AG08395 (cell line): ENCODE results near the gene ST6GAL2.

Experiments used
- DNase-seq: peaks from one replicate; pipeline ENCODE4 v3.0.0; 2012; ENCODE audit warnings: mixed read lengths, low spot score

The ST6GAL2 gene, protein sequence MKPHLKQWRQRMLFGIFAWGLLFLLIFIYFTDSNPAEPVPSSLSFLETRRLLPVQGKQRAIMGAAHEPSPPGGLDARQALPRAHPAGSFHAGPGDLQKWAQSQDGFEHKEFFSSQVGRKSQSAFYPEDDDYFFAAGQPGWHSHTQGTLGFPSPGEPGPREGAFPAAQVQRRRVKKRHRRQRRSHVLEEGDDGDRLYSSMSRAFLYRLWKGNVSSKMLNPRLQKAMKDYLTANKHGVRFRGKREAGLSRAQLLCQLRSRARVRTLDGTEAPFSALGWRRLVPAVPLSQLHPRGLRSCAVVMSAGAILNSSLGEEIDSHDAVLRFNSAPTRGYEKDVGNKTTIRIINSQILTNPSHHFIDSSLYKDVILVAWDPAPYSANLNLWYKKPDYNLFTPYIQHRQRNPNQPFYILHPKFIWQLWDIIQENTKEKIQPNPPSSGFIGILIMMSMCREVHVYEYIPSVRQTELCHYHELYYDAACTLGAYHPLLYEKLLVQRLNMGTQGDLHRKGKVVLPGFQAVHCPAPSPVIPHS

DNA sequence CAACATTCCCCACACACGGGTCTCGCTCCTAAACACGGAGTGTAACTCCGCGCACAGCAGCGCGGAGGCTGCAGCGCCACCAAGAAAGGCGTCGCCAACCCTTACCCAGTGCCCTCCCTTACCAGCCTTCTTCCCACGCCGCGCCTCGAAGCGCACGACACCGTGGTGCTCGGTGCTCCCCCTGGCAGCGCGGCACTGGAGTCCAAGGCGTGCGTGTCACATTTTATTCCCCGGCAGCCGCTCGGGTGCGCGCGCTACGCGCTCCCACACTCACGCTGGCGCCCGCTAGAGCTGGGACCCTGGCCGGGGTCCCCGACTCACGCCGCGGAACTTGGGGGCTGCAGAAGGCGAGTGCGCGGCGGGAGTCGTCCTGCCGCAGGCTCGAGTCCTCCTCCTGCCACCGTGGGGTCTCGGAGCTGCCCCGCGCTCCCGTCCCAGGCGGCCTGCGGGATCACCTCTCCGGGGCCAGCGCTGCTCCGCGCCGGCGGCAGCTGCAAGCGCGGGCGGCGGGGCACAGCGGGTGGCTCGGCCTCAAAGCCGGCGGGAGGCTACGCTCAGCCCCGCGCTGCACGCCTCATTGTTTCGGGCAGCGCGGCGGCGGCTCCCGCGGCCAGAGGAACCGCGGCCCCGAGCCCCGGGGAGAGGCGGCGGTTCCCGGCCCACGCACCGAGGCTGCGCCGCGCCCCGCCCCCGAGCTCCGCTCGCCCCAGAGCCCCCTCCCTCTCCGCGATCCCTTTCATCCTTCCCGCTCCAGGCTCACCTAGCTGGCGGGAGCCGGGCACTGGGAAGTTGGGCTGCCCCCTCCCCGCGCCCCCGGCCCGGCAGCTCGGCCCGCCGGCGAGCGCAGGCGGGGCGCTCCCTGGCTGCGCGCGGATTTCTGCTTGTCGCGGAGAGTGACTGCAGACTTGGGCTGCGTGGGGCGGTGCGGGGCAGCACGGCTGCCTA lies at the start of gene ST6GAL2:
TSS of gene ST6GAL2 (minus strand) at position 197 of the 945 bp plus-strand sequence. CDS start 42,190 bp downstream, outside the sequence.
- no peak for DNase-seq

DNA sequence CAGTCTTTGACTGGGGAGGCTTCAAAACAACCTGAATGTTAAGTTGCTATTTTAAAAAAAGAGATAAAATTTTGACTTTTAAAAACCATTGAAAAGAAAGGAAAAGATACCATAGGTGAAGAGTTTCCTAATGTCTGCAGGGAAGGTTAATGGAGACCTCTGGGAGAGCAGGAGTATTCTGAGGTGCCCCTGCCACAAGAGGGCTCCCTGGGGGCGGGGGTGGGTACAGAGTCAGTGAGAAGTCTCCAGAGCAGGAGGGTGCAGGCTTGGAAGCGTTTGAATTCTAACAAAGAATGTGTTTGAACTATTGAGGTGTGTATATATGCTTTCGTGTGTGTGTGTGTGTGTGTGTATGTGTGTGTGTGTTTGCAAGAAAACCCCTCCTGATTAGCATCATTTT lies 46.7 kb upstream of the ST6GAL2 start:
- DNase-seq, result no peak

DNA sequence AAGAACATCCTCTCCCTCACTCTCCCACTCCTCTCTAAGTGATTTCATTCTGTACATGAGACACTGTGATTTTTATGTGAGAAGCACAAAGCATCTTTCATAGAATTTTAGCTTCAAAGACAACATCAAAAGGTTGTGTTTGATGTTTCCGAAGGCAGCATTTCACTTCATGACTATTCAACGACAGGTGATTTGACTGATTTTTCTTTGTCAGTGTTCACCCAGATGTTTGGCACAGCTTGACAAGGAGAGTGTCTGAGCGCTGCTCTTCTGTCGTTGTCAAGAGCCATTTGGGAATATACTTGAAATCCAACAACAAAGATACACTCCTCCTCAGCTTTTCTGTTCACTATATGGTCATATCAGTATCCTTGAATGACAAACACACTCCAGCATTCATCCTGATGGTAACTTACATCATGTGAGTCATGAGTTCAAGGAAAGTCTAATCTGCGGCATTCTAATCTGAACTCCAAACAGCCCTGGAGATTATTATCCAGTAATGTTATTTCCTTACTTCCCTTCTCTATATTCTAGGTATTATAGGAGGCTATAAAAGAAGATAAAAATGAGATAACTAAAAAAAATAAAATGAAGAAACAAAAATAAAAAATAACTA lies 45.9 kb upstream of the ST6GAL2 start:
- no peak for DNase-seq

DNA sequence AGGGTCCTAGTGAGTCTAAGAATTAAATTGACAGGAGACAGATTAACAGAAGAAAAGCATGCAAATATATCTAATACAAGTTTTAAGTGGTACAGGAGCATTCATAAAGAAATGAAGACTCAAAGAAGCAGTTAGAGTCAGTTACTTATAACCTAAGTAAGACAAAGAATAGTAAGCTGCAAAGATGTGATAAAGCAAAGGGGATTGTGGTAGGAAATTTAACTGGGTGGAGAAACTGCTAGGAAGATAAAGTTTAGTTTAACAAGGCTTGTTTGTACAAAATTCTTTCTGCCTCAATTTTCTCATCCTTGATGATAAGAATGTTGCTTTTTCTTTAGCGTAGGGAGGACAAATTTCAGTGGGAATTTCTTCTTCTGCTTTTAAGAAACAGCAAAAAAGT lies 35.5 kb upstream of the ST6GAL2 start:
- DNase-seq, result no peak

DNA sequence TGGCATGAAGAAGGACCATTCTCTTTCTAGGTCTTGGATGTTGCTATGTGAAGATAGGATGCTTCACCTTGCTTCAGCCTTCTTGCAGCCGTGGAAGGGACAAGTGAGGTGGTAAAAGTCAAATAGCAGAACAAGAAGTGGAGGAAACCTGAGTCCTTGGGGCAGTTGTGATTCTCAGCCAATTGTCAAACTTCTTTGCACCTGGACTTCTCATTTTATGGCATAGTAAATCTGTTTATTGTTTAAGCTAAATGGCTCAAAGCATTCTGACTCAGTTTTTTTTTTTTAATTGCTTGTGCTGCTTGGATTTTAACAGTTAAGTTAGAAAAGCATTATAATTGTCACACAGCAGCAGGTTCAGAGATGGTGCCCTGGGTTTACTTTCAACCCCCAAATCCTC lies 33.0 kb upstream of the ST6GAL2 start:
- DNase-seq, result no peak

DNA sequence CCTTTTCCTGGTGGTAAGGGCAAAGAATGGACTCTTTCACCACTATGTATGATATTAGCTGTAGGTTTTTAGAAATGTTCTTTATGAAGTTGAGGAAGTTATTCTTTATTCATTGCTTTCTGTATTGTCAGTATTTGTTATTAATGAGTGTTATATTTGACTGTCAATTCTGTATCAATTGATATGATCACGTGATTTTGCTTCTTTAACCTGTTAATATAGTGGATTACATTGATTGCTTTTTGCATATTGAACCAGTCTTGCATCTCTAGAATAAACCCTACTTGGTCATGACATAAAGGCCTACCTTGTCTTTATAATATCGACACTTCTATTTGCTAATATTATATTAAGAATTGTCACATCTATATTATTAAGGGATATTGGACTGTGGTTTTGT lies 18.3 kb upstream of the ST6GAL2 start:
- no peak for DNase-seq

DNA sequence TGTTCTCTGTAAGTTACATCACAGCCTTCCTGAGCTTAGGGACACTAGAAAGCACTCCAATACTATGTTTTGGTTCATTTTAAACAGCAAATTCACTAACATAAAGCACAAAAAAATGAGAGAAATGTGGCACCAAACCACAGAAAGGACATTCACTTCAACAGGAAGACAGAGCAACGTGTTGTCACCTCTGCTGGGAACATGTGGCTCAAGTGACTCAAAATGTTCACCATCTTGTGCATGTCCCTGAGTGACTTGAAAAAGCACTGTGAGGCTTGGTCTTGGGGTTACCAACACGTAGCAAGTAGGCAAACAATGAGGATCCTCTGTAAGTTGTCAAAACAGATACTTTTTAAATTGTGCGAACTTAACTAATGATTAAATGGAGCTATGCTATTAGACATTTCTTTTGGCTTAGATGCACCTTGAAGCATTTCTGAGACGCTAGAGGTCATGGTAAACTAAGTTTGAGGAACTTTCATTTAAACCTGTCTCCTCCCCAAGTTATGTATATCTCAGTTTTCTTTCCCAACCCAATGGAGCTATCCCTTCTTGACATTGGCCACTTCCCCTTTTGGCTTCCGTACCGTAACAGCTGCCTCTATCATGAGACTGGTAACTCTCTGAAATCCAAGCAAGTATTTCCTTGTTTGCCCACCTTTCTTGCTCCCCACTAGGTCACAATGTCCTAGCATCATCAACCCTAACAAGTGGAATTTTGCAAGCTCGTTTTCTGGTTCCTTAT lies 14.0 kb upstream of the ST6GAL2 start:
- DNase-seq, result no peak

DNA sequence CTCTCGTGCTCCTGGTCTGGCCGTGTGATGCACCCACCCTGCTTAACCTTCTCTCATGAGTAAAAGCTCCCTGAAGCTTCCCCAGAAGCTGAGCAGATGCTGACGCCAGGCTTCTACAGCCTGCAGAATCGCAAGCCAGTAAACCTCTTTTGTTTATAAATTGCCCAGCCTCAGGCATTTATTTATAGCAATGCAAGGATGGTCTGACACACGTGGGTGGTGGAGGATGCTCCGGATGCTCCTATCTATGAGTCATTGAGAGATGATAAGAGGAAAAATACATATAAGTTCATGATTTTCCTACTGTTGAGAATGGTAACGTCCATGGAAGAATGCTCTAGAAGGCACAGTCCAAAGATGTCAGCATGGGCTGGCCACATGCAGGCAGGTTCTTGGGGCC lies 8.6 kb upstream of the ST6GAL2 start:
- DNase-seq, result no peak

DNA sequence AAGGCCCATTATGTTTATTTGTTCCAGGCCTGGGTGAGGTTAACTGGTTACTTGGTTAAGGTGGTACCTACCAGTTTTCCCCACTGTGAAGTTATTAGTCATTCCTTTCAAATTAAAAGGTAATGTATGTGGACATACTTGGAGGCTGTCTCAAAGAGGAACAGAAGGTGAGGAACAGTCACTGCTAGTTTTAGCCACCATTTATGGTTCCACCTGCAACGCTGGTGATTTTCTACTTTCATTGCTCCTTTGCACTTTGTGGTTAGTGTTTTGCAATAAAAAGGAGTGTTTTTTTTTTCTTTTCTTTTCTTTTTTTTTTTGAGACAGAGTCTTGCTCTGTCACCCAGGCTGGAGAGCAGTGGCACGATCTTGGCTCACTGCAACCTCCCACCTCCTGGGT lies 6.1 kb upstream of the ST6GAL2 start:
- DNase-seq, result no peak

DNA sequence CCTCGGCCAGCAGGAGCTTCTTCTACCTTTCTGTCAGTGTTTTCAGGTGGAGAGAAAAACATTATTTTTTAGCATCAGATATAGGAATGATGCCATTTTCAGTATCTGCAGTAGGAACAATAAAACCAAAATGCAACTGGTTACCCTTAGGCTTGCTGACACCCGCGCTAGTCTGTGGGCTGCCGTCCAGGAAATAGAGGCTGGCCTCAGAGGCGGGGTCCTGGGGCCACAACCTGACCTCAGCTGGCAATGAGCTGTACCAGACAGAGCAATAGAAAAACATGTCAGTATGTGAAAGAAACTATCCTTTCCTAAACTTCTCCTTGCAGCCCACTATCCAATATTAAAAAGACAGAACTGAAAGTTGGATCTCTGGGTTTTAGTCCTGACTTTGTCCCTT lies 4.6 kb upstream of the ST6GAL2 start:
- DNase-seq, result no peak

DNA sequence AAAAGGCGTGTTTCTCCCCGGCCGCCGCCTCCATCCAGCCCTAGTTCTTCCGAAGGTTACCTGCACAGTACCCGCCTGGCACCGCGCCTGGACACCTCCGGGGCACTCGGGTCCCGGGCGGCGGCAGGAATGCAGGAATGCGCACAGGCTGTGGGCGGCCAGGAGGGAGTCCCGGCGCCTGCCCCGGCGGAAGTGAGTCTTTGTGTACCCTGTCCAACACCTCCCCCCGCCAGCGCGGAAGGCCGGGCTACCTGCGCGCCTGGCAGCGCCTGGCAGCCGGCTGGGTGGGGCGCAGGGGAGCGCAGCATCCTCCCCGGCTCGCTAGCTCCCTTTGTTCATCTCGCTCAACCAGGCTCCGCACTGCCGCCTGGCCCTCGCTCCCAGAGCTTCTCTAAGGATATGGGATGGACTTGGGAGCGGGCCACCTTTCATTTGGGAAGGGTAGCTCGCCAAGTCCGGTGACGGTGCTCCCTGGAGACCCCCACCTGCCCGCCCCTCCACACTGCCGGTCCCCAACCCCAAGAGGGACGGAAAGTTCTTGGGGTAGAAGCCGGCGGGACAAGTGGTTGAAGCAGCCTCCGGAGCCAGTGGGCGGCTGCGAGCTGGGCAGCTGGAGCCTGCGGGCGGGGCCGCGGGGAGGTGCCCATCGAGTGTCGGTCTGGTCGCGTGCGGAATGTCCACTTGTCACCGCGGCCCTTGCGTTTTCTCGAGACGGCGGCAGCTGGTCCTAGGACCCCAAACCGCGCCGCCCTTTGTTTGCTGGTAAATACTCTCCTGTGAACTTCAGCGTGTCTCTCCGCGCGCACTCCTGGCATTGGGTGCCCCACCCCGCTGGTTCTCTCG lies 1.2 kb upstream of the ST6GAL2 start:
- no peak for DNase-seq

DNA sequence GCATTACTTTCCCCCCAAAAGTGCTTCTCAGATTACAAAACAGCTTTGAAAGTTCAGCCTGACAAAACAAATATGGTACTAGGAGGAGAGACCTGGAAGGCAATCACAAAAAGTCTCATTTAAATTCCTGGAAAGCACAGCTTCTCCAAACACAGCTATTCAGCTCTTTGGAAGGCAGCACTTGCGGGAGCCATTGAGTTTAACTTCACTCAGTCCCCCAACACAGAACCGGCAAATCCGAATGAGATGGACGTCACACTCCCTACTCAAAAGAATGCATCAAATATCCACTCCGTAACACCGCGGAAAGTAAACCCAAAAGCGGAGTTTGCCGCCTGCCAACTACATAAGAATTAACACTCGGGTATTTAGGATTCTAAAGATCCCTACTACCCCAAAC lies 638 bp downstream of the ST6GAL2 start:
- DNase-seq, result no peak

DNA sequence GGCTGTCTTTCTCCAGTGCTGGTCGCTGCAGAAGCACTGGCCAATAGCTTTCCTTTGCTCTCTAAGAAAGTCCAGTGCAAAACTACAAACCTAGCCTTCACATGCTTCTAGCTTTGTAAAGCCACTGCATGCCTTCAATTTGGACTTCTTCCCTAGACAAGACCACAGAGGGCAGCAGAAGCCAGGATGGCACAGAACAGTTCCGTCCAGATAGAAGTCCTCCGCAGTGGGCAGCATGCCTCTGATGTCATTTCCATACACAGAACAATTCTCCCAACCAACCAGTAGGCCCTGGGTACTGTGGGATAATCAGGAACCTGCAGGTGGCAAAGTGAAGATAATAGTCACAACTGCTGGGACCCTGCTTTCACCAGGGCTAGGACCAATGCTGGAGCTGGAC lies 3.3 kb downstream of the ST6GAL2 start:
- no peak for DNase-seq

DNA sequence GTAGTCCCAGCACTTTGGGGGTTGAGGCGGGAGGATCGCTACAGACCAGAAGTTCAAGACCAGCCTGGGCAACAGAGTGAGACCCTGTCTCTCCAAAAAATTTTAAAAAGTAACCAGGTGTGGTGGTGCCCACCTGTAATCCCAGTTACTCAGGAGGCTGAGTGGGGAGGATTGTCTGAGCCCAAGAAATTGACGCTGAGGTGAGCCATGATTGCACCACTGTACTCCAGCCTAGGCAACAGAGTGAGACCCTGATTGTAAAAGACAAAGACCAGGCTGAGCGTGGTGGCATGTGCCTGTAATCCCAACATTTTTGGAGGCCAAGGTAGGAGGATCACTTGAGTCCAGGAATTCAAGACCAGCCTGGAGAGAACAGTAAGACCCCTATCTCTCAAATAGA lies 7.8 kb downstream of the ST6GAL2 start:
- no peak for DNase-seq

DNA sequence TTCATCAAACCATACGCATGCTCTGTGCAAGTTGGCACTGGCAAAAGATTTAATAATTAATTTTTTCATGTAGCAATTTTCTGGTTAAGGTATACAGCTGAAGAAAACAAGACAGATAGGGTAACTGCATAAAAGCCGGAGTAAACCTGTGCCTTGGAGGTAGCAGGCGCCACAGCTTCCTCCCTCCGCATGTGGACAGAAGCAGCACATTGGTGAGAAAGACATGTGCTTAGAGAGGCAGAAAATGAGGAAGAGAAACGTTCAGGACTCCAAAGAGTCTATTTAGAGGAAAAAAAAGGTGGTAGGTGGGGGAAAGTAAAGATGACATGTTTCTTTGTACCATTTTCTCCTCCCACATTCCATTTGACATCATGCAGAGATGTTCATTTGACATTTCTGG lies 9.3 kb downstream of the ST6GAL2 start:
- no peak for DNase-seq

DNA sequence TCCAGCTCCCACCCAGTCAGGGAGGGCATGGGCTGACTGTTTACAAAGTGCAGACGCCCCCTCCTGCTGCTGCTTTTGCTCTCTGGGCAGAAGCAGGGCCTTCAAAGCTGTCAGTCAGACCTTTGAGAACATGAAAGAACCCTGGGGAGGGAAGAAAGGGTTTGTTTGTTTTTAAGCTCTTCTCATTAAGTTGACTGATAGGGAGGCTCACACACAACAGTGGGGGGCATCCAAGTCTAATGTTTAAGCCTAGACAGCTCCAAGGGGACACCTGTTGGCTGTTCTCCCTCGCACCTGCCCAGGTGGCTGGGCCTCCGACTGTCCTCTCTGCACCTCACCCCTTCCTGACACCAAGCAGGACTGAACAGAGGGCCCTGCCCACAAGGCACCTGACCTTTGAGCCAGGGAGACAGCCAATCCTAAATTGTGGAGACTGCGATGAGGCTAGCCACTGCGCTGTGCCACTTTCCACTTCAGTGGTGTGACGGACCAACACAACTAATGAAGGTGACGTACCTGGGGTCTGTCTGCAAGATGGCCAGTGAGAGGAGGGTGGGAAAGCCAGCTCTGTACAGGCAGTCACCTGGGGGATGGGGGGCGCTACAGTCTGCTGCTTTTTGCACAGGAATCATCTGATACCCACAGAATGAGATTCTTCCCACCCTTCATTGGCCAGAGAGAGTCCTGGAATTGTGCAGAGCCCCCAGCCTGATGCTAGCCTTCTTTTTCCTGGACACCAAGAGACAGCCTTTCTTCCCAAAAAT lies 16.3 kb downstream of the ST6GAL2 start:
- DNase-seq, result no peak

DNA sequence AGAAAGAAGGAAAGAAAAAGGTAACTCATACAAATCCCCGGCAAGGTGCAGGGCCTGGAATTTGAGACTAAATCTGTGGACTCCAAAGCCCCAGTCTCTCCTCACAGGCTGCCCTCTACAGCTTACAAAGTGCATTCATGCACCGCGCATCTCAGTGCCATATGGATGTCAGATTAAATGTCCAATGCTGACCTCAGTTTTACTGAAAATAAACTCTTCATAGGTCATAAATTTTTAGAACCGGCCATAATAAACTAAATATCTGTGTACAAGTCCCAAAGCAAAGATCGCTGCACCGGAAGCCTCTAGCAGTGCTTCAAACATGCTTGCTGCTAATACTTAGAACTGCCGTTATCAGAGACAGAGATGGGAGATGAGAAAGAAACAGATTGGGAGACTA lies 17.7 kb downstream of the ST6GAL2 start:
- DNase-seq, result no peak

DNA sequence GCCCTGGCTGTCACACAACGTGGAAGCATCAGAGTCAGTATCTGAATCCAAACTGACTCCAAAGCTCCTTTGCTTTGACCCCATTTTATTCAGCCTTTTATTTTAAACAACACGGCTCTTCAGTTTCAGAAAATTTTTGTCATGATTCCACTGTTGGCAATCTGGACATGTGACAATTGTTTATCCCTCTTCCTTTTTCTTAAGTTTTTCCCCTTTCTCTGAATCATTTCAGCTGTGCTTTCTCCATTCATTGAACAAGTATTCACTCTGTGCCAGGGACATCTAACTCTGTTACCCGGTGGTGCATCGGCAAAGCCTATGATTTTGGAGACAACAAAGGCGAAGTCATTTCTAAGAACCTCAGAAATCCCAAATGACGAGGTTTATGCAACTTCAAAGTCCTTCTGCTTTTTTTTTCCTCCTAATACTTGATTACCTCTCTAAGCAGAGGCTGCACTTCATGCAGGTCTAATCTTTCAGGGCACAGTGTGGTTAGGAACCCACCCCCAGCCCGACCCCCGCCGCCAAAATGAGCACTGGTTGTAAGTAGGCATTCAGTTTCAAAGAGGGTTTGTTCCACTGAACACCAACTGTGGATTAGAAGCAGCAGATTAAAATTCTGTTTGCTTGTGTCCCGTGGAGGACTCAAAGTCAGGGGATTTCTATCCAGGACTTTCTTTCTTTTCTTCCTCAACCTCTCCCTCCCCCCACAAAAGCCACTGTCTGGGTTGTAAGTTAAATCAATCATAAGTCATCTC lies 18.6 kb downstream of the ST6GAL2 start:
- DNase-seq, result no peak

DNA sequence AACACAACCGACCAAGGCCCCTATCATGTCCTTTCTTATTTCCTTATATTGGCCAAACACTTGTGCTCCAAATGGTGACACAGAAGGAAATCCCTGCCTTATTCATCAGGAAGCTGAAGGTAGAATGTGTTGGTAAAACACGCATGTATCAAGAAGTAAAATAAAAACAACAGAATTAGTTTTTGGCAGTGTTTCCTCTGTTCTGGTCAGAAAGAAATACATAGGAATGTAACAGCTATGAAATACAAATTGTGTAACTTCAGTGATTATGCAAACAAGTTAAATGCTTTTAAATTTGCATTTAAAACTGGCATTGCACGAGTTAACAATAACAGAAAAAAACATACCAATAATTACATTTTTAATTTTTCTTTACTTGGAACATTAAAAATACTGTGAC lies 19.3 kb downstream of the ST6GAL2 start:
- DNase-seq, result no peak
